HG03460 (cell line): Measurements from ENCODE around the gene PRAMEF1.
"Not testable (repeated sequence)": the region's sequence is repeated elsewhere in the genome, so short reads cannot be mapped to it uniquely, and the experiment has no call there.

Experiments used
- ATAC-seq: cut with Tn5 transposase; IDR thresholded peaks from one replicate; pipeline ENCODE4 v1.9.1; 2021; ENCODE audit not compliant: unreplicated experiment

PRAMEF1 gene

DNA sequence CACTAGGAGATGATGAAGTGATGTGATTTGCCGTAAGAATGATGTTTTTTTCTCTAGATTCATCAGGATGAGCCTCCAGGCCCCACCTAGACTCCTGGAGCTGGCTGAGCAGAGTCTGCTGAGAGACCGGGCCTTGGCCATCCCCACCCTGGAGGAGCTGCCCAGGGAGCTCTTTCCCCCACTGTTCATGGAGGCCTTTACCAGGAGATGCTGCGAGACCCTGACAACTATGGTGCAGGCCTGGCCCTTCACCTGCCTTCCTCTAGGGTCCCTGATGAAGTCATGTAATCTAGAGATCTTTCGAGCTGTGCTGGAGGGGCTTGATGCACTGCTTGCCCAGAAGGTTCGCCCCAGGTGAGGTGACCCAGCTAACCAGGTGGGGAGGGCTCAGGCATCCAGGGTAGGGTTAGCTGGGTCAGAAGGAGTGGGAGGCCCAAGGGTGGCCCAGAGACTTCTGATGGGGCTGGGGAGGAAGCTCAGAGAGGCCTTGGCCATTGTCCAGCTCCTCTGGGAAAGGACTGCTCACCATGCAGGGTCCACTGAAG lies 16.3 kb upstream of the PRAMEF1 start:
- no peak for ATAC-seq

DNA sequence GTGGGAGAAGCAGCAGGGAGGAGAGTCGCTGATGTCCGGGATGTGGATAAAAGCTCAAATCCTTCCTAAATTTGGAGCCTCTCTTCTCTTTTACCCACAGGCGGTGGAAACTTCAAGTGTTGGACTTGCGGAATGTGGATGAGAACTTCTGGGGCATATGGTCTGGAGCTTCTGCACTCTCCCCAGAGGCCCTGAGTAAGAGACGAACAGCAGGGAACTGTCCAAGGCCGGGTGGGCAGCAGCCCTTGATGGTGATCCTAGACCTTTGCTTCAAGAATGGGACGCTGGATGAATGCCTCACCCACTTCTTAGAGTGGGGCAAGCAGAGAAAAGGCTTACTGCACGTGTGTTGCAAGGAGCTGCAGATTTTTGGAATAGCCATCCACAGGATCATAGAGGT lies 15.8 kb upstream of the PRAMEF1 start:
- ATAC-seq = no peak

DNA sequence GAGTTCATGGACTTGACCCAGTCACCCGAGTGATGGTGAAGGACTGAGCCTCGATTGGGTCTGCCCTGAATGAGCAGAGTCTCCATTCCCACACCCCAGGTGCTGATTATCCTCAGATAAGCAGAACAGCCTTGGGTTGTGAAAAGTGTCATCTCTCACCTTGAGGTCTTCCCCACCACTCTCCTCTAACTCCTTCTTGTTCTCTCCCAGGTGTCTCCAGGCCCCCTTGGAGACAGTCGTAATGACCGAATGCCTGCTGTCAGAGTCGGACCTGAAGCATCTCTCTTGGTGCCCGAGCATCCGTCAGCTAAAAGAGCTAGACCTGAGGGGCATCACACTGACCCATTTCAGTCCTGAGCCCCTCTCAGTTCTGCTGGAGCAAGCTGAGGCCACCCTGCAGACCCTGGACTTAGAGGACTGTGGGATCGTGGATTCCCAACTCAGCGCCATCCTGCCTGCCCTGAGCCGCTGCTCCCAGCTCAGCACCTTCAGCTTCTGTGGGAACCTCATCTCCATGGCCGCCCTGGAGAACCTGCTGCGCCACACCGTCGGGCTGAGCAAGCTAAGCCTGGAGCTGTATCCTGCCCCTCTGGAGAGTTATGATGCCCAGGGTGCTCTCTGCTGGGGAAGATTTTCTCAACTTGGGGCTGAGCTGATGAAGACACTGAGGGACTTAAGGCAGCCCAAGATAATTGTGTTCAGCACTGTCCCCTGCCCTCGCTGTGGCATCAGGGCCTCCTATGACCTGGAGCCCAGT lies 14.2 kb upstream of the PRAMEF1 start:
- ATAC-seq = no peak

DNA sequence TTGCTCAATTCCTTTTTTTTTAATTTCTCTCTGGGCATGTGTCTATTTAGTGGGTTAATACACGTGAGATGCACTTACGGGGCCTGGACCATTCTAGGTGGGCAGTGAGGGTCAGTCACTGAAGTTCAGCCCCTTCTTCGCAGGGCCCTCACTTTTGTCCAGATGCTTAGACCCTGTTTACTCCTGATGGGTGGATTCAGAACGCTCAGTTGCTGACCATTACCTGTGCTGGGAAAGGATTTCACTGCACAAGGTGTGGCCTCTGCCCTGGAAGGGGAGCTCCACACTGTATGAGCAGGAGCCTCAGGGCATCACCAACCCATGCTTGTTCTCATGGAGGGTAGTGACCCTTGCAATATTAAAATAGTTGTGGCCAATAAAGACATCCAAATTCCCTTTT lies 13.1 kb upstream of the PRAMEF1 start:
- no peak for ATAC-seq

DNA sequence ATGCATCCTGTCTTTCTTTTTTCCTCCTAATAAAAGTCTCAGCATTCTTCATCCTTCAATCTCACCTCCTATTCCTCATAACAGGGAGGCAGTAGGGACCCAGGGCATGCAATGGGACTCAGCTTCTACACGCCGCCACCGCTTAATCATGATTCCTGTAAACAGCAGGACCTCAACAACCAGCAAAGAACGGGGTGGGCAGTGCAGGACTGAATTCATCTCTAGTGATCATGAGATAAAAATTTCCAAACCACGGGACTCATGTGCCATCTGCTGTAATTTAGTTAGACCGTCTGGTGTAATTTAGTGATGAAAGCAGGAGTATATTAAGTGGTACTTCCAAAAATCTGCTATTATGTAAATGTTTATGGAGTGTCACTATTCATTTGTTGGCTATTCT lies 12.3 kb upstream of the PRAMEF1 start:
- ATAC-seq = no peak

DNA sequence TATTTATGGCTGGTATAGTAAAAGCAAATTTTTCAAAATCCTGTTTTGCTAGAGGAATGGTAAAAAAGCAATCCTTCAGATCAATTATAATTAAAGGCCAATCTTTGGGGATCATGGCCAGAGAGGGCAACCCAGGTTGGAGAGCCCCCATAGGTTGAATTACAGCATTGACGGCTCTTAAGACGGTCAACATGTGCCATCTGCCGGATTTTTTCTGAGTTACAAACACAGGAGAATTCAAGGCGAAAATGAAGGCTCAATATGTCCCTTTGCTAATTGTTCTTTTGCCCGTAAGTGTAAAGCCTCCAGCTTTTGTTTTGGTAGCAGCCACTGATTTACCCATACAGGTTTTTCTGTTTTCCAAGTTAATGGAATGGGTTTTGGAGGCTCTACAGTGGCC lies 9.7 kb upstream of the PRAMEF1 start:
- ATAC-seq = not testable (repeated sequence)

DNA sequence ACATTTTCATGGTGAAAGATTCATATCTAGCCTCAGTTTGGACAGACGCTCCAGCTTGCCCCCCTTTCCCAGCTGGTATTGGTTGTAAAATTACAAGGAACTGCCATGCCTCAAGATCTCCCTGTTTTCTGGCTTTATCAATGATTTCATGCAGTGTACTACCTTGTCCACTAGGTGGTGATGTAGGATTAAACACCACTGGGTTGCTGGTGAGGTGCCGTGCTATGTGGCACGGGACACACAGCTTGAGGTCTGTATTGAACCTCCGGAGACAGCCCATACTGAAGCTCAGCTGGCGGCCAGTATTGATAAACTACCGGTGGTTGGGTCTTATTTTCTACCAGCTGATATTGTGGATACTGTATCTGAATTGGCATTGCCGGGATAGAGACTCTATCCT lies 7.4 kb upstream of the PRAMEF1 start:
- not testable (repeated sequence) for ATAC-seq

DNA sequence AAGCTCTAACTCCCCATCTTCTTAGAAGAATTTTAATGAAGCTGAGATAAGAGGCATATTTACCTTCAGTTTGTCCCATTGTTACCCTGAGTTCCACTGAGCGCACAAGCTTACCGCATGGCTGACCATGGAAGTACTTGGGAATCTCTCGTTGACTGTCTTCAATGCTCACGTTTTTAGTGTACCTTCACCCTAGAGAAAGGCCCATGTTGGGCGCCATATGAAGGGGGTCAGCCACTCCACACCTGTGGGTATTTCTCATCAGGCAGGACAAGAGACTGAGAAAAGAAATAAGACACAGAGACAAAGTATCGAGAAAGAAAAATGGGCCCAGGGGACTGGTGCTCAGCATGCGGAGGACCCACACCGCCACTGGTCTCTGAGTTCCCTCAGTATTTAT lies 6.5 kb upstream of the PRAMEF1 start:
- not testable (repeated sequence) for ATAC-seq

DNA sequence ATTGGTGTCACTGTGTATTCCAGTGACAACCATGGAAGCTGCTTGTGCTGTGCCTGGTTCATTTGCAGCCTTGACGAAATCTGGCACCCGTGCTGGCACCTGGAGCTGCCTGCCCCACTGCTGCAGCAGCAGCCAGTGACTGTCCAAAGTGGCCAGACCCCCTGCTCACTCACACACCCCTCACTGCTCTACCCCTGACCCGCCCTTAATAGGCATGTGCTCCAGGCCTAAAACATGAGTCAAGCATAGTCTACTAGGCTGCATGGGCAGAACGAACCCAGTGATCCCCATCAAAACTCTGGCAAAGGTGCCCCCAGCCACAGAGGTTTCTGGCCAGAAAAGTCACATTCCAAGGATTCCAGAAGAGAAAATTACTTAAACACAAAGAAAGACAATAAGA lies 7.7 kb downstream of the PRAMEF1 start:
- no peak for ATAC-seq

DNA sequence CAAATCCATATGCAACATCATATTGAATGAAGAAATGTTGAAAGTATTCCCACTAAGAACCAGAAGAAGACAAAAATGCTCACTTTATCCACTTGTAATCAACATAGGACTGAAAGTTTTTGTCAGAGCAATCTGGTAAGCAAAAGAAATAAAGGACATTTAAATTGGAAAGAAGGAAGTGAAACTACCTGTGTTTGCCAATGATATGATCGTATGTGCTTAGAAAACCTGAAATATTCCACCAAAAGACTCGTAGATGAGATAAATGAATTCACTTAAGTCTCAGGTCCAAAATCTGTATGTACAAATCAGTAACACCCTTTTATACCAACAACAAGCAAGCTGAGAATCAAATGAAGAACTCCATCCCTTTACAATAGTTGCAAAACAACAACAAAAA lies 8.5 kb downstream of the PRAMEF1 start:
- ATAC-seq = no peak

DNA sequence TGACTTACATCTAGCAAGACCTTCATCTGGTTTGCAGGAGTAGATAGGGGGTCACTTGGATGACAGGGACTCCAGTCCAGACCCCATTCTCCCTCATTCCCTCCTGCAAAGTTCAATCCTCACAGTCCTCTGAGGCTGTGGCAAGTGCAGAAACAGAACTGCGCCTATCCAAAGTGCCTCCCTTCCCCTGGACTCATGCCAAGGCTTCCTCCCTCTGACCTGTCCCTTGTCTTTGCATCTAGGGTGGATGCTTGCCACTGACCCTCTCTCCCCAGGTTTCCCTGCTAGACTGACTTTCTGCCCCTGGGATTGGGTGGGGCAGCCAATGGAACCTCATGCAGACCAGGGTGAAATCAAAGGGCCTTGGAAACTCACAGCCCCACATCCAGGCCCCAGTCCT lies 18.7 kb downstream of the PRAMEF1 start:
- ATAC-seq = no peak

DNA sequence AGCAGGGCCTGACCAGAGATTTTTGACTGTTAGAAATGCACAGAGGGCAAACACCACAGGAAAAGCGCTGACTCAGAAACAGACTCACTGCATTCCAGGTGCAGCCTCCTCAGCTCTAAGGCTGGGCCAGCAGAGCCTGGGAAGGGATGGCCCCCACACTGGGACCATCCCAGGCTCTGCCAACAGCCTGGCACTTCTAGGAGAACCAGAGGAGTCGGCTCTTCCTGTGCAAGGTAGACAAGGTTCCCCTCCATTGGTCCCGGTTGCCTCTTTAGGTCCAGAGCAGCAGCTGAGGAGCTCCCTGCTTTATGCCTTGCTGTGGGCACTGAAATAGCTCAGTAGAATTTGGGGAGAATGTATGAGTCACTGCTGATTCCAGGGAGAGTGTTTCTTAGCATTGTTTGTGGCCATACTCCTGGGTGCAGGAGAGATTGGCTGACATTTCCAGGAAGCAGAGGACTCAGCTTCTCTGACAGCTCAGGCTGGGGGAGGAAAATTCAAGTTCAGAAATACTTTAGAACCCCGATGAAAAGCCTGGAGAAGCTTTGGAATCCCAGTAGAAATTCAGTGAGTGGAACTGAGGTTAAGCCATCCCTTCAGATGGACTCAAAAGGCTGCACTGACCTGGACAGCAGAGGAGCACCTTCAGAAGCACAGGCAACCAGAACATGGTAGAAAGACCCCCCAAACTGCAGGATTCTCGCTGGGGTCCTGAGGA lies 19.7 kb downstream of the PRAMEF1 start:
- ATAC-seq = no peak

DNA sequence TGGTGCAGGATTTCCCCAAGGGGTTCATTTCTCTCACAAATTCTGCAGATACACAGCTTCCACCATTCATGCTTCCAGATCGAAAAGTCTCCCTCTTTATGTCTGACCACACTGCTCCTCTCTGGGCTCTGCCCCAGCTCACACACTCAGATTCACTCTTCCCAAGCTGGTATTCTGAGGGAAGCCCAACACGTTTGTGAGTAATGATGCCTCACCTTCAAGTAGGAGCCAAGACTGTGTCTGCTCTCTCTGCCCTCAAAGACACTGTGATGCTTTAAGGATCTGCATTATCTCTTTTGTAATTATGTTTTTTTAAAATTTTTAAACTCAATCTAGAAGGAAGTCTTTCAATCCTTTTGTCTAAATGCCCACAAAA lies 20.2 kb downstream of the PRAMEF1 start:
- no peak for ATAC-seq

DNA sequence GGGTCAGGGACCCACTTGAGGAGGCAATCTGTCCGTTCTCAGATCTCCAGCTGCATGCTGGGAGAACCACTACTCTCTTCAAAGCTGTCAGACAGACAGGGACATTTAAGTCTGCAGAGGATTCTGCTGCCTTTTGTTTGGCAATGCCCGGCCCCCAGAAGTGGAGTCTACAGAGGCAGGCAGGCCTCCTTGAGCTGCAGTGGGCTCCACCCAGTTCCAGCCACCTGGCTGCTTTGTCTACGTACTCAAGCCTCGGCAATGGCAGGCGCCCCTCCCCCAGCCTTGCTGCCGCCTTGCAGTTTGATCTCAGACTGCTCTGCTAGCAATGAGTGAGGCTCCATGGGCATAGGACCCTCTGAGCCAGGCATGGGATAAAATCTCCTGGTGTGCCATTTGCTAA lies 27.9 kb downstream of the PRAMEF1 start:
- not testable (repeated sequence) for ATAC-seq

DNA sequence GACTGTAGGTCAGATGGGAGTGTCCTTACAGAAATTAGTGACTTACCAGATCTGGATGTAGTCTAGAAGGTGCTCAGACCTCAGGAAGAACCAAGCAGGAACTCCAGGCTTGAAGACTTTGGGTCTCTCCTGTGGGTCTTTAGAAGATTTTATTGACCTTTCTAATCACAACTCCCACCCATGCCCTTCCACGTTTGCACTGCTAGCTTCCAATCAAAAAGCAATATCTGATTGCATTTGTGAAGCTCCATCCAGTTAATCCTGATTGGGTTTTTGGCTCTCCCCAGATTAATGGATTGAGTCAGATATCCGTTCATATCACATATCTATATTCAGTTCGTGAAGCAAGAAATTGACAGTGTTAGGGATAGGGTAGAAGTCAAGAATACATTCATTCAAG lies 40.1 kb downstream of the PRAMEF1 start, which contains the start of gene PRAMEF11:
Gene PRAMEF11, minus strand, starts transcription at position 101 of the 400 bp plus-strand sequence. CDS start 2,621 bp downstream, outside the sequence.
- ATAC-seq = not testable (repeated sequence)

DNA sequence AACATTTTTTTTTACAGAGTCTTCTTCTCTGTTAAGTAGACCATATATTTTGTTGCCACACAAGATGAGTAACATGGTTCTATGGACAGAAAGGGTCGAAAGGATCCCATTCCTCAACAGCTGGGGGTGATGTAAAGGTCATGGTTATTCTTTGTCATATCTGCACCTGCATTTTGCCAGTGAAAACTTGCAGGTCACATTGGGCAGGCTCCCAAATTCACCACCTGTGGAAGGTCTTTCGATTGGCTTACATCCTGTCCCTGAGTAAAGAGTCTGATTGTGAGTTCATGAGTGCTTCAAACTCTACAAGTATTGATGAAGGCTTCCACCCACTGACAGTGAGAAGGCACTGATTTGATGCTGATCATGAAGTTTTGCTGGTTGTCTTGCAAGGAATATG lies 42.1 kb downstream of the PRAMEF1 start:
- not testable (repeated sequence) for ATAC-seq
